Measurements from ENCODE around the gene MMADHC. TPM values are rescaled to one million over a fixed set of nuclear protein-coding genes. Genes with fewer than 3 reads are reported as not detected.

The MMADHC gene
- total RNA-seq, 1 donor from 2014 or later: 87.3 TPM

DNA sequence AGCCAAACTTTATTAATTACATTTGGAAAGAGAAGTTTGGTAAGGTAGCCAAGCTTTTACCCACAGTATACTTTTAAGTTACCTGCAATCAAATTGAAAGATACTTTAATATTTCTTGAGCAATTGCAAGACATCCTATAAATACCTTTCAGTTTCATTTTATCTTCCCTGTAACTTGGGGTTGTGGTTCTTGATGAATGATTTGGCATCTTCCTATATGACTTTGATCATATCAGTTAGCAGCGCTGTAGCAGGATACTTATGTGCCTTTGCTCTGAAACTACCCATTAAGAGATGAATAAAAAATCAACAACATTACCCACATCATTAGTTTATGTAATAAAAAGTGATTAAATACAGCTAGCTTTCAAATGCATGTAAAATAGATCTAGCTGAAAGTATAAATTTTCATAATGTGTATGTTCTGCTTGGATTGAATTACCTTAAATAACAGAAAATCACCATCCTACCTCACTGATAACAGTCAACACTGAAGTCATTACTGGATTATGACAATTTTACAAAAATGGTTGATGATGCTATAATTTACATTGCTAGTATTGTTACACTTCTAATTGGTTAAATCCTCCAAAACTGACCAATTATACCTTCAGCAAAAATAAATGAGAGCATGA lies 50.4 kb downstream of the MMADHC start:
- no peaks in the 10 kb centered on the region for H3K27me3 Mint-ChIP-seq
- H3K36me3 Mint-ChIP-seq: no peaks in the 10 kb centered on the region
- DNase-seq (ENCODE audit: extremely low spot score, unreplicated experiment): no peak
- H3K9me3 Mint-ChIP-seq: no peaks in the 10 kb centered on the region
- peaks cover 11% of the 10 kb centered on the region for H3K4me1 Mint-ChIP-seq (ENCODE audit: unreplicated experiment)
- no peak overlapping the region for H3K4me3 Mint-ChIP-seq
- H3K27ac Mint-ChIP-seq: no peak overlapping the region
- TF ChIP-seq, protein P1, sequence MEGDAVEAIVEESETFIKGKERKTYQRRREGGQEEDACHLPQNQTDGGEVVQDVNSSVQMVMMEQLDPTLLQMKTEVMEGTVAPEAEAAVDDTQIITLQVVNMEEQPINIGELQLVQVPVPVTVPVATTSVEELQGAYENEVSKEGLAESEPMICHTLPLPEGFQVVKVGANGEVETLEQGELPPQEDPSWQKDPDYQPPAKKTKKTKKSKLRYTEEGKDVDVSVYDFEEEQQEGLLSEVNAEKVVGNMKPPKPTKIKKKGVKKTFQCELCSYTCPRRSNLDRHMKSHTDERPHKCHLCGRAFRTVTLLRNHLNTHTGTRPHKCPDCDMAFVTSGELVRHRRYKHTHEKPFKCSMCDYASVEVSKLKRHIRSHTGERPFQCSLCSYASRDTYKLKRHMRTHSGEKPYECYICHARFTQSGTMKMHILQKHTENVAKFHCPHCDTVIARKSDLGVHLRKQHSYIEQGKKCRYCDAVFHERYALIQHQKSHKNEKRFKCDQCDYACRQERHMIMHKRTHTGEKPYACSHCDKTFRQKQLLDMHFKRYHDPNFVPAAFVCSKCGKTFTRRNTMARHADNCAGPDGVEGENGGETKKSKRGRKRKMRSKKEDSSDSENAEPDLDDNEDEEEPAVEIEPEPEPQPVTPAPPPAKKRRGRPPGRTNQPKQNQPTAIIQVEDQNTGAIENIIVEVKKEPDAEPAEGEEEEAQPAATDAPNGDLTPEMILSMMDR (conservative IDR thresholded peaks at IDR 0.05): no peak

- DNase-seq (ENCODE audit: extremely low spot score, unreplicated experiment): no peak
- H3K36me3 Mint-ChIP-seq: no peaks in the 10 kb centered on the region
- no peaks in the 10 kb centered on the region for H3K9me3 Mint-ChIP-seq
- no peaks in the 10 kb centered on the region for H3K27me3 Mint-ChIP-seq
- TF ChIP-seq, protein P1 (conservative IDR thresholded peaks at IDR 0.05): no peak
- H3K4me3 Mint-ChIP-seq: no peak overlapping the region
- H3K27ac Mint-ChIP-seq: no peak overlapping the region
- peaks cover 11% of the 10 kb centered on the region for H3K4me1 Mint-ChIP-seq (ENCODE audit: unreplicated experiment)
Observed at GRCh38 chr2:149536649-149537048, 50.9 kb downstream of the MMADHC start.

DNA sequence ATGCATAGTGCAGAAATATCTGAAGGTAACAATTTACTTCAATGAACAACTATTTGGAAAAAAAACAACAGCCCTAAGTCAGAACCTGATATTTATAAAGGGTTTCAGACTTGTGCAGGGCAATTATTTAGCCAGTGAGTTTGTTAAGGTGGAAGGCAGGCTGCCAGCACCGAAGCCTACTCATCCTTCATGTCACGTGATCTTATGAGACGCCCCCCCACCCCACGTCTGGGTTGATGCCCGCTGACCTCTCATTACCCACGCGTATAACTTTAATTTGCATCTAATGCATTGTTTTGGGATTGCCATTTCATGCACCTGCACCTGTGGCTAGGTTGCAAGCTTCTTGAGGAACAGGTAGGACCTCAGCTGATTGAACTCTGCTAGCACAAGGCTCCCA lies 52.9 kb downstream of the MMADHC start:
- Mint-ChIP-seq H3K27me3 (no peaks in the 10 kb centered on the region), H3K4me1 (ENCODE audit: unreplicated experiment) (peaks cover 21% of the 10 kb centered on the region), H3K27ac (peak overlapping the region; percentile 10), H3K4me3 (no peak overlapping the region), H3K36me3 (no peaks in the 10 kb centered on the region), H3K9me3 (peaks cover 3% of the 10 kb centered on the region)
- TF ChIP-seq, protein P1 (conservative IDR thresholded peaks at IDR 0.05): no peak
- no peak for DNase-seq (ENCODE audit: extremely low spot score, unreplicated experiment)

DNA sequence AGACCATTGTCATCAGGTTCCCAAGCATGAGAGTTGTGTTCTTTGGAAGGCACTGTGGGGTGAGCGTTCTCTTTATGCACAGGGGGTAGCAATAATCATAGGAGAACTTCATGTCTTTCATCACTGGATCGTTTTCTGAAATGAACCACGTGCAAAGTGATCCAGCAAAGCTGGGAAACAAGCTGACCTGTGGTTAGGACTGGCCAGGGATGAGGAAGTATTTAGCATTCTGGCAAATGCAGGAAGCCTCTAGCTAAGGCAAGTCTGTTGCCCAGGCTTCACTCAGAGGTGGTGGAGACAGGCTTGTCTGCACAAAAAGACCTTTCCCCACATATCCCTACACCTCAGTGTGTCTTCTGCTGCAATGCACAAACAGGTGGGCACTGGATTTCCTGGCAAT lies 58.6 kb downstream of the MMADHC start:
- peaks cover 3% of the 10 kb centered on the region for H3K9me3 Mint-ChIP-seq
- no peaks in the 10 kb centered on the region for H3K36me3 Mint-ChIP-seq
- no peaks in the 10 kb centered on the region for H3K27me3 Mint-ChIP-seq
- TF ChIP-seq, protein P1 (conservative IDR thresholded peaks at IDR 0.05): no peak
- no peak overlapping the region for H3K4me3 Mint-ChIP-seq
- peaks cover 29% of the 10 kb centered on the region for H3K4me1 Mint-ChIP-seq (ENCODE audit: unreplicated experiment)
- DNase-seq (ENCODE audit: extremely low spot score, unreplicated experiment): no peak
- no peak overlapping the region for H3K27ac Mint-ChIP-seq

- no peaks in the 10 kb centered on the region for H3K36me3 Mint-ChIP-seq
- H3K4me1 Mint-ChIP-seq (ENCODE audit: unreplicated experiment): peaks cover 29% of the 10 kb centered on the region
- no peaks in the 10 kb centered on the region for H3K27me3 Mint-ChIP-seq
- H3K4me3 Mint-ChIP-seq: peak overlapping the region; percentile 18
- no peak for DNase-seq (ENCODE audit: extremely low spot score, unreplicated experiment)
- TF ChIP-seq, protein P1 (conservative IDR thresholded peaks at IDR 0.05): no peak
- peak overlapping the region; percentile 59 for H3K27ac Mint-ChIP-seq
- H3K9me3 Mint-ChIP-seq: peaks cover 10% of the 10 kb centered on the region
Observed at GRCh38 chr2:149527998-149528755, 59.4 kb downstream of the MMADHC start.
